GM12878 (cell line): ENCODE data around the gene ABHD6. TPM values are rescaled to one million over a fixed set of nuclear protein-coding genes. Genes with fewer than 3 reads are reported as not detected.

ENCODE experiments used
- ATAC-seq: fragments of 200-7000 bp; cut with Tn5 transposase; 3 replicates; pipeline ENCODE4 v1.9.1; 2020; ENCODE audit warnings: mild to moderate bottlenecking, moderate library complexity
- BruUV-seq: library from RNA; stranded (reverse); fragments of 400-500 nt; replicated peaks from 2 replicates; lab custom pipeline; 2021; lab: Mats Ljungman, UMichigan
- CTCF ChIA-PET: fragments of 300-600 bp; sonication (Branson Sonifier 250); formaldehyde crosslinking; extraction: SDS; loops from one replicate; lab custom pipeline; 2021; ENCODE audit warnings: inconsistent platforms; lab: Yijun Ruan, JAX
- POLR2A ChIA-PET: fragments of 350-600 bp; formaldehyde crosslinking; extraction: SDS; loops from one replicate; lab custom pipeline; 2021; ENCODE audit warnings: inconsistent platforms; lab: Charles Lee
- RAD21 ChIA-PET: fragments of 300-600 bp; sonication (Branson Sonifier 250); formaldehyde crosslinking; loops from one replicate; lab custom pipeline; 2023; ENCODE audit warnings: antibody characterized with exemption; ENCODE audit not compliant: unreplicated experiment; lab: Charles Lee
- SMC1A ChIA-PET: fragments of 300-600 bp; sonication (Branson Sonifier 250); formaldehyde crosslinking; loops from one replicate; lab custom pipeline; 2023; ENCODE audit not compliant: unreplicated experiment, uncharacterized antibody; lab: Charles Lee
- DNase-seq: peaks from one replicate; pipeline ENCODE4 v3.0.0-alpha.2; 2011; ENCODE audit warnings: low read depth, low spot score
- FAIRE-seq: peaks from 3 replicates; lab custom pipeline; 2011; peaks lifted over from hg19 to GRCh38; lab: Jason Lieb, UNC
- H2AFZ ChIP-seq: 2 replicates; pipeline ENCODE4 v1.6.0; 2011; ENCODE audit warnings: low read depth, low read length, control low read depth; ENCODE audit not compliant: control insufficient read depth
- H3K27ac ChIP-seq: 2 replicates; pipeline ENCODE4 v1.5.1; 2011; ENCODE audit warnings: control low read depth; ENCODE audit not compliant: control insufficient read depth, insufficient read depth
- H3K27me3 ChIP-seq, 2 experiments: replicated peaks in 1 of 2; 2 replicates each; pipeline versions ENCODE4 v1.6.0 to v1.6.1; 2011; ENCODE audit warnings: low read length in 1 of 2; ENCODE audit not compliant: control insufficient read depth in 2 of 2, insufficient read depth in 2 of 2
- H3K36me3 ChIP-seq, 2 experiments: 2 replicates each; pipeline ENCODE4 v1.5.1; 2011; ENCODE audit warnings: low read length in 1 of 2; ENCODE audit not compliant: control insufficient read depth in 2 of 2, insufficient read depth in 2 of 2
- H3K4me1 ChIP-seq: 2 replicates; pipeline ENCODE4 v1.6.1; 2011; ENCODE audit warnings: mild to moderate bottlenecking, low read length, moderate library complexity, mixed read lengths; ENCODE audit not compliant: control insufficient read depth, insufficient read depth
- H3K4me2 ChIP-seq: 2 replicates; pipeline ENCODE4 v1.6.0; 2011; ENCODE audit warnings: control low read depth; ENCODE audit not compliant: control insufficient read depth, insufficient read depth
- H3K4me3 ChIP-seq: fragments of 200-600 bp; sonication (generic); 2 replicates; pipeline ENCODE4 v1.5.1; 2016
- H3K79me2 ChIP-seq: 2 replicates; pipeline ENCODE4 v1.6.0; 2011; ENCODE audit warnings: low read length; ENCODE audit not compliant: control insufficient read depth, insufficient read depth
- H3K9ac ChIP-seq: 2 replicates; pipeline ENCODE4 v1.8.0; 2011; ENCODE audit warnings: low read length, control low read depth, mixed read lengths; ENCODE audit not compliant: control insufficient read depth, insufficient read depth
- H3K9me3 ChIP-seq: replicated peaks from 3 replicates; pipeline ENCODE4 v1.5.1; 2011; ENCODE audit warnings: mild to moderate bottlenecking, low read length; ENCODE audit not compliant: control insufficient read depth, insufficient read depth
- H4K20me1 ChIP-seq: 2 replicates; pipeline ENCODE4 v1.6.0; 2011; ENCODE audit not compliant: control insufficient read depth, insufficient read depth
- BACH1 ChIP-seq: fragments of 450-650 bp; IDR thresholded peaks from 2 replicates; pipeline ENCODE4 v1.6.1; 2017; ENCODE audit warnings: mild to moderate bottlenecking, borderline replicate concordance
- BHLHE40 ChIP-seq, 2 experiments: fragments of 450-650 bp in 1 of 2; IDR thresholded peaks; 2 replicates each; pipeline ENCODE4 v1.6.1; 2011 to 2017; ENCODE audit warnings: low read depth in 2 of 2, borderline replicate concordance in 1 of 2, improper control_type of control experiment in 1 of 2, low read length in 1 of 2, mild to moderate bottlenecking in 1 of 2
- CHD4 ChIP-seq: fragments of 200-600 bp; sonication (generic); IDR thresholded peaks from 2 replicates; pipeline ENCODE4 v1.6.1; 2016; ENCODE audit warnings: mild to moderate bottlenecking
- ELK1 ChIP-seq: IDR thresholded peaks from 2 replicates; pipeline ENCODE4 v1.6.1; 2012; ENCODE audit warnings: low read depth, low read length, improper control_type of control experiment
- FOXK2 ChIP-seq: fragments of 450-650 bp; IDR thresholded peaks from 2 replicates; pipeline ENCODE4 v1.6.1; 2017; ENCODE audit warnings: mild to moderate bottlenecking, moderate library complexity
- HDGF ChIP-seq: fragments of 450-650 bp; IDR thresholded peaks from 2 replicates; pipeline ENCODE4 v1.6.1; 2016; ENCODE audit warnings: antibody characterized with exemption
- IKZF1 ChIP-seq: fragments of 450-650 bp; conservative IDR thresholded peaks from 2 replicates; pipeline ENCODE4 v1.6.1; 2017; ENCODE audit warnings: antibody characterized with exemption, mild to moderate bottlenecking
- IRF4 ChIP-seq: IDR thresholded peaks from 2 replicates; pipeline ENCODE4 v1.6.1; 2011; ENCODE audit warnings: low read depth, low read length
- JUND ChIP-seq: IDR thresholded peaks from 2 replicates; pipeline ENCODE4 v1.6.1; 2012; ENCODE audit warnings: low read depth, mild to moderate bottlenecking, low read length, improper control_type of control experiment, moderate library complexity
- MLLT1 ChIP-seq: fragments of 450-650 bp; IDR thresholded peaks from 2 replicates; pipeline ENCODE4 v1.6.1; 2016; ENCODE audit warnings: mild to moderate bottlenecking
- MTA2 ChIP-seq: fragments of 450-650 bp; IDR thresholded peaks from 2 replicates; pipeline ENCODE4 v1.6.1; 2016; ENCODE audit warnings: low read depth, mild to moderate bottlenecking, moderate library complexity
- NR2C2 ChIP-seq: IDR thresholded peaks from 2 replicates; pipeline ENCODE4 v1.6.1; 2011; ENCODE audit warnings: borderline replicate concordance, low read depth; ENCODE audit not compliant: control insufficient read depth, insufficient read length
- RAD21 ChIP-seq: IDR thresholded peaks from 2 replicates; pipeline ENCODE4 v1.6.1; 2011; ENCODE audit warnings: mild to moderate bottlenecking, low read depth, low read length, moderate library complexity; ENCODE audit not compliant: insufficient read depth
- RUNX3 ChIP-seq: IDR thresholded peaks from 2 replicates; pipeline ENCODE4 v1.6.1; 2012; ENCODE audit warnings: low read length, inconsistent platforms
- SMAD1 ChIP-seq: fragments of 450-650 bp; IDR thresholded peaks from 2 replicates; pipeline ENCODE4 v1.6.1; 2018; ENCODE audit warnings: mild to moderate bottlenecking, low read depth; ENCODE audit not compliant: partially characterized antibody
- ZNF384 ChIP-seq: IDR thresholded peaks from 2 replicates; pipeline ENCODE4 v1.6.1; 2012; ENCODE audit warnings: low read depth, mild to moderate bottlenecking, low read length, improper control_type of control experiment, borderline replicate concordance
- ZNF687 ChIP-seq: fragments of 450-650 bp; IDR thresholded peaks from 2 replicates; pipeline ENCODE4 v1.6.1; 2017; ENCODE audit warnings: mild to moderate bottlenecking, moderate library complexity
- WGBS: methylation state at CpG from one replicate; pipeline ENCODE4 v1.1.6; 2016; ENCODE audit warnings: low lambda C conversion rate; ENCODE audit not compliant: insufficient replicate concordance, insufficient coverage; ENCODE audit errors: missing lambda C conversion rate; 5-methylcytosine and 5-hydroxymethylcytosine counted together
- in situ Hi-C: fragments of 300-500 bp; cut with MboI; formaldehyde crosslinking; loops from 9 replicates; pipeline ENCODE4 v1.14.3; 2018; ENCODE audit warnings: mixed read lengths
- intact Hi-C: fragments of 100-400 bp; cut with micrococcal nuclease; formaldehyde crosslinking; loops from one replicate; pipeline ENCODE4 v1.14.2; 2022; ENCODE audit not compliant: unreplicated experiment
- polyA plus RNA-seq, 11 experiments: library from polyadenylated mRNA; depleted of rRNA in 4 of 11; unstranded in 6 of 11; stranded (reverse) in 5 of 11; fragments of >200 nt; fragmentation: Nextera tagmentation in 4 of 11; fragmentation: Illumina TruSeq in 1 of 11; extraction: Ambion mirVana in 4 of 11; extraction: Trizol in 1 of 11; gene quantifications; 1 replicate in 1 of 11; 2 replicates in 10 of 11; pipeline versions ENCODE4 v1.2.1 to v1.2.3, GENCODE V29; 2011 to 2016; ENCODE audit warnings: inconsistent platforms in 2 of 11, missing spikeins in 2 of 11, low read depth in 1 of 11
- total RNA-seq, 4 experiments: library from RNA; depleted of rRNA in 3 of 4; stranded (reverse); fragments of >200 nt in 3 of 4; fragmentation: Illumina TruSeq in 1 of 4; extraction: Trizol in 1 of 4; gene quantifications; 2 replicates each; pipeline versions ENCODE4 v1.2.1 to v1.2.3, GENCODE V29; 2013 to 2021

Gene ABHD6
- total and polyA plus RNA-seq, 10 of the 15 experiments (the other 5 are each of a cell fraction or from before 2014, with no cell fraction given) = 1.4 to 33.2 (median 3.2) TPM

GRCh38 chr3:58249358-58250092 is 11.9 kb downstream of the ABHD6 start:
- ATAC-seq (peak; percentile 89), DNase-seq (no peak)
- 0 out of 2 replicates have a peak, but pooled peaks have one; percentile 21 for TF ChIP-seq IKZF1
- TF ChIP-seq HDGF = peak; percentile 62; the same call in 1 of the 2 replicates
- peak; percentile 21; the same call in 1 of the 2 replicates for TF ChIP-seq MTA2
- peak; percentile 16; the same call in 1 of the 2 replicates for TF ChIP-seq RUNX3
- TF ChIP-seq IRF4 = no peak
- no peak for TF ChIP-seq SMAD1
- no peak for TF ChIP-seq BACH1
- no peak for TF ChIP-seq FOXK2
- no peak for TF ChIP-seq ELK1
- 0 out of 2 replicates have a peak, but pooled peaks have one; percentile 20 for TF ChIP-seq MLLT1
- TF ChIP-seq CHD4 = no peak
- TF ChIP-seq JUND = no peak
- peak in 1 of 2 experiments; percentile 61; a peak in 1 of 4 replicates for TF ChIP-seq BHLHE40 (IDR thresholded peaks at IDR 0.05; ENCODE audit: borderline replicate concordance in 1 of 2, low read depth in 2 of 2, low read length in 1 of 2)
- 0 out of 2 replicates have a peak, but pooled peaks have one; percentile 8 for TF ChIP-seq RAD21
- no peak for TF ChIP-seq ZNF384
- no peak for TF ChIP-seq ZNF687
- no peak for TF ChIP-seq NR2C2

More at GRCh38 chr3:58249358-58250092, 11.9 kb downstream of the ABHD6 start:
- no peak overlapping the region for H3K27ac ChIP-seq
- peak overlapping the region; percentile 53; the same call in 1 of the 2 replicates for H3K4me2 ChIP-seq
- intact Hi-C loops = no loop called here
- WGBS = 32% methylated on average over 7 of the region's 7 CpGs
- peak overlapping the region; percentile 43 for H2AFZ ChIP-seq
- ChIA-PET SMC1A (interaction anchor here (1.0 to 3.4 kb wide), 5 partner anchors 10 to 61 kb away, joined by 3 to 16 read pairs (median 4); partner anchors contain the start of gene ABHD6), POLR2A (interaction anchor here (0.9 to 1.3 kb wide), 2 partner anchors 25 to 47 kb away, joined by 3 read pairs; no protein-coding TSS in a partner anchor), CTCF (interaction anchor here (0.7 to 2.6 kb wide), 7 partner anchors 10 to 216 kb away, joined by 3 to 8 read pairs (median 5); partner anchors contain the start of genes ABHD6, HTD2 and RPP14), RAD21 (interaction anchor here (0.6 to 1.7 kb wide), 6 partner anchors 11 to 1552 kb away, joined by 3 to 7 read pairs (median 4); partner anchors contain the start of gene ABHD6)
- no peaks in the 10 kb centered on the region for H3K27me3 ChIP-seq
- in situ Hi-C loops = no loop called here
- H3K4me3 ChIP-seq = no peak overlapping the region
- H3K4me1 ChIP-seq = peaks cover 9% of the 10 kb centered on the region
- no peaks in the 10 kb centered on the region for H3K79me2 ChIP-seq
- no TSS peak for BruUV-seq
- FAIRE-seq = peak; percentile 41
- H3K9ac ChIP-seq = no peak overlapping the region
- H3K9me3 ChIP-seq = no peaks in the 10 kb centered on the region
- no peaks in the 10 kb centered on the region for H4K20me1 ChIP-seq
- no peaks in the 10 kb centered on the region; a peak in 1 of 4 replicates for H3K36me3 ChIP-seq
